NCI-H1417 (cell line): ENCODE results near the gene SP5.
"Not testable (repeated sequence)": the region's sequence is repeated elsewhere in the genome, so short reads cannot be mapped to it uniquely, and the experiment has no call there.

Experiments
- DNase-seq, 3 experiments: peaks; one replicate each; lab custom pipeline; 2025; lab: John Stamatoyannopoulos, UW

SP5 gene

DNA sequence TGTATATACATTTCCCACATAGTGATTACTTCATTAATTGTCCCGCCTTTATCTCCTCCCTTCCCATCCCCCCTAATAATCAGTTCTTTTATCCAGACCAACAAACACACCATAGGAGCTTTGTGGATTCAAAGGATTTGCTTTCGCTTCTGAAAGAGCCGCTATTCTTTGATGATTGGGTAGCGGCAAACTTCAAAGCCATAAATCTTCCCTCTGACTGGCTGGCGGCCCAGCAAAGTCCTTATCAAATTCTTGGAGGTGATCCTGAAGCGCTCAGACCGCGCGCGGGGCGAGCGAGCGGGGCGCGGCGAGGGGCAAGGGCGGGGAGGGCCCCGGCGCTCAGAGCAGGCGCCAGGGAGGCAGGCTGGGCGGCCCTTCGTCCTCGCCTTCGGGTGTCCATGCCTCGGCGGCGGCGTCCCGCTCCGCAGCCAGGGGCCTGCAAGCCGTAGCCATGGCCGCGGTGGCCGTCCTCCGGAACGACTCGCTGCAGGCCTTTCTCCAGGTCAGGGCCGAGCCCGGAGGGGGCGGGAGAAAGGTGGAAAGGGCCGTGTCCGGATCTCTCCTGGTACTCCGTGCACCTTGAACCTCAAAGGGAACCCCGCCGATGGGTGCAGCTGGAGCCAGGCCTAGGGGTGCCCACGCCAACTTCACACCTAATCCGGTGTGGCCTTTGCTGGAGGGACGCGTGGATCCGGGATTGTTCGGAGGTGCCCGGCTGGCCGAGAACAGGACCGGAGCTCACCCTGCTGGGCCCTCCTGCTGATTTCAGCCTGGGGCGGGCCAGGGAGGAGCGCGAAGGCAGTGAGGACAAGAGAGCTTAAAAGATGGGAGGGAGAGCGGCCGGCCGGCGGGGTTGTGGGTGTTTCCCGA, at the start of gene SP5:
Gene SP5, plus strand, starts transcription at position 276 of the 870 bp plus-strand sequence. Its CDS starts 176 bp downstream, at position 452.
- peak in 2 of 3 experiments; percentile 48 to 60 for DNase-seq

DNA sequence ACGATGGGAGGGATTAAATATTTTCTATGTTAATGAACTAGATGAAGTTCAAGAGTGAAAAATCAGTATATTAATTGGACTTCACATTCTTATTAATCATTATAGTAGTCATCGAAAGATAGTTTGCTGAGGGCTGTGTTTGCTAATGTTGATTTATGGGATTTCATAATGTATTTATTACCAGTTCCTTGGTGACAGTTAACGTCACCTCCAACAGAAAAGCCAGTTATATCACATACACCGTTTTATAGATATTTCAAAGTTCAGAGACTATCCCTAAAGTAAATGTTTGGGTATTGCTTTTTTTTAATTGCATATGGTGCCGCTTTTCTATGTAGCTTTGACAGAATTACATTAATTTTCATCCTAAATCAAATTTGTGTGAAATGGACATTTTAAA, 49.4 kb upstream of the SP5 start:
- no peak for DNase-seq

DNA sequence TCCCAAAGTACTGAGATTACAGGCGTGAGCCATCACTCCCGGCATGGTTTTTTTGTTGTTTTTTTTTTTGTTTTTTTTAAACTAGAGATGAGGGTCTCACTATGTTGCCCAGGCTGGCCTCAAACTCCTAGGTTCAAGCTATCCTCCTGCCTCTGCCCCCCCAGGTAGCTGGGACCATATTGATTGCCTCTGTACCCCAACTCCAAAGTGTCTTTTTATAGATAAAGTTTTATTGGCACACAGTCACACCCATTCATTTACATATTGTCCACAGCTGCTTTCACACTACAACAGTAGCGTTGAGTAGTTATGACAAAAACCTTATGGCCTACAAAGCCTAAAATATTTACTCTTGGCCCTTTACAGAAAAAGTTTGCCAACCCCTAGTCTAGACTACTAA, 45.2 kb upstream of the SP5 start:
- DNase-seq, result no peak

DNA sequence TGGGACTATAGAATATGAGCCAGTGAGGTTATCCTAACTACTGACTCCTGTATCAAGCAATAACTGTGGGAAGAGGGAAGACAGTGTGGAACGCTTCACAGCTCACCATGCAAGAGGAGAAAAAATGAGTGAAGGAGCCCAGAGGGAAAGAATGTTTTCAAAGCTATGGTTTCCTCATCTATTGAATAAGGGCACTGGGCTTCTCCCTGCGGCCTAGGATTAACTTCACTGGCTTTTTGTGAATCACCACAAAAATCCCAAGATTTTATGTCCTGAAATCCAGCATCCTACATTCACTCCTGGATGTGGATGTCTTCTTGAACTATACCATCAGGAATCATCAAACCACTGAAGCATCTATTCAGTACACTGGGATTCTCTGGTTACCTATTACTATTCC, 44.5 kb upstream of the SP5 start:
- DNase-seq, result no peak

DNA sequence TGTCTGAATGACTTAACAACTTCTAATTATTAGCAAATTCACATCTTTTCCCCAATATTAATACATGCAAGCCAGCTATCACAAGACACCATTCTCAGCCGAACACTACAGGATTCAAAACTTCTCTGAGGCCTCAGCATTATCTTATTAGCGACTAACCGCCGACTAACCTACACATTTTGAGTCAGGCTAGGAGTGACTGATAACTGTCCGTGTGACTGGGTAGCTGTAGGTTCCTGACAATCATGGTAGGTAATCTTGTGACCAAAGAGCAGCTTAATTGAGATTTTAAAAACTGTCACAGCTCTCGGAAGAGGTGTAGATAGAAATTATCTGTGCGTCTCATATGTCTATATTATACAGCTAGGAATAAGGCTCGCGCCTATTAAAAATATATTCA, 44.1 kb upstream of the SP5 start:
- DNase-seq, result no peak

DNA sequence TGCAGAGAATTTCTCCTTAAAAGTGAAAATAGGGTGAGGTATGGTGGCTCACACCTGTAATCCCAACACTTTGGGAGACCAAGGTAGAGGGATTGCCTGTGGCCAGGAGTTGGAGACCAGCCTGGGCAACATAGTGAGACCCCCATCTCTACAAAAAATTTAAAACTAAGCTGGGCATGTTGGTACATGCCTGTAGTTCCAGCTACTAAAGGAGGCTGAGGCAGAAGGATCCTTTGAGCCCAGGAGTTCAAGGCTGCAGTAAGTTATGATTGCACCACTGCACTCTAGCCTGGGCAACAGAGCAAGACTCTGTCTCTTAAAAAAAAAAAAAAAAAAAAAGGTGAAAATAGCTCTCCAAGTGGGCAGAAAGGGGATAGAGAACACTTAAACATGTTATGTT, 40.9 kb upstream of the SP5 start:
- not testable (repeated sequence) for DNase-seq

DNA sequence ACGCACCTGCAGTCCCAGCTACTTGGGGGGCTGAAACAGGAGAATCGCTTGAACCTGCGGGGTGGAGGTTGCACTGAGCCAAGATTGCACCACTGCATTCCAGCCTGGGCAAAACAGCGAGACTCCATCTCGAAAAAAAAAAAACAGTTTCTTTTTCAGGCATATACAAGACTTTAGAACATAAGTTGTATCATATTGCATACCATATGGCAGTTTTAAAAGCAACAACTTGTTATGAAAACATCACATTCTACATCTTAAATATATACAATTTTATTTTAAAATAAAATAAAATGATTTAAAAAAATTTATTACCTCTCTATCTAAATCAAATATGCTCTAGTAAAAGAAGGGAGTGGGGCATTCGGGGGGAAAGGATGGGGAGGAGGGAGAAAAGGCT, 39.4 kb upstream of the SP5 start:
- DNase-seq, result no peak

DNA sequence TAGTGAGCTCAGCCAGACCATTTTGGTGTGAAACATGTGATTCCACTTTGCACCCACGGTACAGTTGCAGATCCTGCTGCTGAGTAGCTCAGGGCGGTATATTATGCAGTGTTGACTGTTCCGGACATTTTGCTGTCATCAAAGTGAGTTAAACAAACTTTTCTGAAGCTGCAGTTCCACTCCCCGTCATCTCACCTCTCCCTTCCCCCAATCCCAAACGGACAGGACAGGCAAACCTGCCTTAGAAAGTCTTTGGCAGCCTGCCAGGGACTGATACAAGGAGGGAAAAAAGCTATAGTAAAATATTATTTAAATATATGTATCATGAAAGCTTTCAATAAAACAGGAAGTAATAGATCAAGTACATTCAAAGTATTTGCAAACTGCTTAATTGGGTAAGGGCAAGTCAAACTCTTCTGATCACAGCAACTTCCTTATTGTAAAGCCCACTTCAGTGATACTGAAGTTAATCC, 35.5 kb upstream of the SP5 start:
- DNase-seq, result peak in 2 of 3 experiments; percentile 0 to 7

DNA sequence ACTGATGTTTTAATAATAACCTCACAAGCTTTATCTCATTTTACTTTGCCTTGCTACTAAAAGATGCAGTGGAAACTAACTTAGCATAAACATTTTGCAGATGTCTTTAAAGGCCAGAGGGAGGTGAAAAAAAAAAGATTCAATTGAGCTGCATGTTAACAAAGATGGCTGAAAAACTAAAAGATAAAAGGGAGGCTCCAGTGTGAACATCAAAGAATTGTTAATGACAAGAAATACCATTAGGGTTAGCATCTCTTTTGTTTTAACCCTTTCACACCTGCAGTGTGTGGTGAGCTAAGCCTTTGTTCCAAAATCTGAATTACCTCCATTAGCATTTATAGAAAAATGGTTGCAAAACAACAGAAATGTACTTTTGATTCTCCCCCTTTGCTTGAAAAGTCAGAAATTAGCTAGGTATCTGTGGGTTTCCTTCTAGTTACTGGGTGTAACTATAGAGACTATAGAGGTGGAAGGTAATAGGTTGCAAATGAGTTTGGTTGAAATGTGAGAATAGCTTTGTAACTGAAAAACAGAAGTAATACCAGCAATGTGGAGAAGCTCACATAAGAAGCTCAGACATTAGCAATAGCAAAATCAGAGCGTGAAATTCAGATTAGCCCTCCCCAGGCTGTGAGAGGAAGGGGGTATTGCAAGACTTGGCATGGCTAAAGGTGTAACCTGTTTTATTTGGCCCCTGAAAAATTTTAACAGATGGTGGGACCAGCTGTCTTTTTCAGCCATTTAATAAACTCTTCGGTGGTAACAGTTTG, 34.8 kb upstream of the SP5 start:
- DNase-seq, result no peak

DNA sequence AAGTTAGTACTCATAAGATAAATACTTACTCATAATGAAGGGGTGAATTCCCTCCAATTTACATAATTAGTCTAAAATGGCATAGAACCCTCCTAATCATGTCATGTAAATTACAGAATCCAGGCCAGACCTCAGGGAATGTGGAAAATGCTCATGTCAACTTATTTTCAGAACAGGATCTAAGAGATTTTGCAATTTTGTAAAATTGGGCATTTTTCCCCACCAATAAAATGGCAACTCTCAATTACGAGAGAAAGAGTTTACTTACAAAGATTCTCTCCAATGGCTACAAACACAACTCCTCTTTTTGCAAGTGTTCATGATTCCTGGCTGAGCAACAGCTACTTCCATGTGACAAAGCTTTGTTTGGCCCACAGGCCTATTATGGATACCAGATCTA, 33.8 kb upstream of the SP5 start:
- DNase-seq, result no peak

DNA sequence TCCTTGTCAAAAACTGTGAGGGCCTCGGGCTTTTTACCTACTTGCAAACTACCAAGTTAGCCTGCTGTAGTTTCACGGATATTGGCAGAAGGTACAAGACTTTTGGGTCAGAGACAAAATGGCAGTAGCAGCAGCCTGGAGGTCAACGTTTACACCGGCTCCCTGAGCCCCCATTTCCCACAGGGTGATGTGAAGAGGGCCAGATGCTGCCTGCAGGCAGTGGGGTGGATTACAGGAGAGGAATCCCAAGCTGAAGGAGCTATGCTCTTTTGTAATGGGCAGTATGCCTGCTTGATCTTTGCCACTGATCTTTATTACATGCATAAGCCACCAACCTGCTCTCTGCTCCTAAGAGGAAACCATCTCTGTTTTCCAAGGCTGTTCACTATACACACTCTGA, 29.5 kb upstream of the SP5 start:
- no peak for DNase-seq

DNA sequence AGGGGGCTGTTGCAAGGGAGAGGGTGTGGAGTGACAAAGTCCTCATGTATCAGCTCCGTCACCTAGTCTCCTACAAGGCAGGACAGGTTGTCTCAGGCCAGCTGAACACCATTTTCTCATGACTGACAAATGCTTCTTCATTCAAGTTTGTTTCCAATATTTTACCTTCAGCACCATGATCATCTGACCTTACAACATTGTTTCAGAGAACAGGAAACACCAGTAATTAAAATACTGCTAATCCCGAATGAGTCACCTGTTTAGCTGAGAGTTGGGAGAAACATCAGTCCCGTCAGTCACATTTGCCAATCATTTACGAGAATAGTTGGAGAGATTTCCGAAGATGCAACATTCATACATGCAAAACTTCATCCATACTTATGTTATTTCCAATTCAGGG, 25.7 kb upstream of the SP5 start:
- DNase-seq, result no peak

DNA sequence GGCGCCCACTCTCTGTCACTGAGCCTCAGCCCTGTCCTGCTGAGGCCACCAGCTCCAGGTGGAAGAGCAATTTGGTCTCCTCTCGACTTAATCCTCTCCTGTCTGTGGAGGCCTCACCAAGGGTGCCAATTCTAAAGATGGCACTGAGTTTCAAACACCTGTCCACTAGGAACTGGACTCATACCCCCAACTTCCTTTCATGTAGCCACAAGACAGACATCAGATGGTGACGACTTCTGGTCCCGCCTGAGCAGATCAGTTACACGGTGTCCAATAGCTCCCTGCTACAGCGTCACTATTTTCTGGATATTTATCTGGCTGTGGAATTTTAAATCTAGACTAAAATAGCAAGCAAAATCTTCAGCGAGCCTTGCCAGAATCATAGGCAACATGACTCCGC, 24.5 kb upstream of the SP5 start:
- no peak for DNase-seq

DNA sequence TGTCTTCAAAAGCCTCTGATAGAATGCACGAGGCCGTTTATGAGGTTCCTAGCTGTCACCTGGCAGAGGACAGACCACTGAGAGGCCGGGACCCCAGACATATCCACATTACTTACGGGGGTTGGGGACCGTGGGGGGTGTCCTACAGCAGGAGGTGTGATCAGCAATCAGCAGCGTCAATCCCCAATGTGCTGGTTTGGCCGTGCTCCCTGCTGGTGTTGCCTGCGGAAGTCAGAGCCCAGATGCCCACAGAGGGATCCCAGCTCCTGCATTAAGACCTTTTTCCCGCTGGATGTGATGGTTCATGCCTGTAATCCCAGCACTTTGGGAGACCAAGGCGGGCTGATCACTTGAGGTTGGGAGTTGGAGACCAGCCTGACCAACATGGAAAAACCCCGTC, 20.8 kb upstream of the SP5 start:
- DNase-seq, result no peak

DNA sequence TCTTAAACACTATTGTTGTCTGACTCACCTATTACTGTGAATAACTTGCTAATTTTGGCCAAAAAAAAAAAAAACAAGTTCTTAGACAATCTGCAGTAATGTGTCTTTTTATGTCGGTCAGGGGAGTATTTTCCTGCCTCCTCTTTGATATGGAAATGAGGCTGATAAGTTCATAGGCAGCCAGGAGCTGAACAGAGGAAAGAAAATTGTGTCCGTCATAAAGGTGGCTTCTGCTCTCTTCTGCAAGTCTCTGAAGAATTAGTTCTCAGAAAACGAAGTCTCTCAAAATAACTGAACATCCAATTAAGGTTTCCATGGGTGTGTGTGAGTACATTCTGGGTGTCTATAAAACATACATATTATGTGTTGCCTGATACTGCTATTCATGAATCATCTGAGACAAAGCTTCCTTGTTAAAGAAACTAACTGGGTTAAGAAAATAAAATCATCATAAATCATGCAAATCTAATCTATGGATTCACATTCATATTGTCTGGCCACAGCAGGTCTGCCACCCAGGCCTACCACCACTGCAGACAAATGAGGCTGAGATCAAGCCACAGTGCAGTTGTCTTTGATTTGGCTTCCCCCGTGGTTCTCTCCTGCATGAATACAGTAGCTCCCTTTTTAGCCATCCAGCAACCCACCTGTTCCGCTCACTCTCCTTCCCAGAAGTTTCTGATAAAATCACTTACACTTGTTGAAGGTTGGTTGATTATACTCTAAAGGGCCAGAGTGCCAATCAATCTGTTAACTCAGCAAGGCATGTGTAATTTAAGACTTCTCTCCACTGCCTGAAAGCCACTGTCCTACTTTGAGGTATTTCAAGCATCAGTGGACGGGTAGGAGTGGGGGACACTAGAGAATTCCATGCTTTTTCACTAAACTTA, 19.4 kb upstream of the SP5 start:
- peak in 2 of 3 experiments; percentile 0 to 18 for DNase-seq

DNA sequence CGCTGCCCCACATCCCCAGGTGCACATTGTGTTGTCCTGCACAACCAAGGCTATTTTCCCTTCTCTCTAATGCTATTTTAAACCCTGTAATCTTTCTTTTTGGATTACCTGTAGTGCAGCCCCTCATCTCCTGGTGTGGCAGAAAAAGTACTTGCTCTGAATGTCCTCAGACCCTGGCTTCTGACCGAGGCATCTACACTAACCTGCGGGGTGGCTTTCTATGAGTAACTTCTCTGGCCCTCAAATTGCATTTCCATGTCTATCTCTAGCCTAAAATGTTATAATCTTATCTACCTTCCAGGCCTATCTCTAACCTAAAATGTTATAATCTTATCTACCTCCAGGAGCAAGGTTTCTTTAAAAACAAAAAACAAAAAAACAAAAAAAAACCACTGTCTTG, 18.2 kb upstream of the SP5 start:
- DNase-seq, result no peak

DNA sequence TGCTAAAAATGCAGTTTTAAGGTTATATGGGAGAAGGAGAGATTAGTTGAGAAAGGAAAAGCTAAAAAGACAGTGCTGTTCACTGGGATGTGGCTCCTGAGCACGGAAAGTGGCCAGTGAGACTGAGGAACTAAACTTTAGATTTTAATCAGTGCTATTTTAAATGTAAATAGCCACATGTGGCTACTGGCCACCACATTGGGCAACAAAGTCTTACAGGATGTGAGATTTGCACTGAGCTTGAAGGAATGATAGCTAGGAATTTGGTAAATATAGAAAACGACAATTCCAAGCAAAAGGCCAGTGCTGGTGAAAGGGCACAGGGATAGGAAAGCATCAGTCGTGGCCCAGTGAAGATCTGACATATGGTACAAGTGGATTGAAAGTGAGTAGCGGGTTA, 14.1 kb upstream of the SP5 start:
- no peak for DNase-seq

DNA sequence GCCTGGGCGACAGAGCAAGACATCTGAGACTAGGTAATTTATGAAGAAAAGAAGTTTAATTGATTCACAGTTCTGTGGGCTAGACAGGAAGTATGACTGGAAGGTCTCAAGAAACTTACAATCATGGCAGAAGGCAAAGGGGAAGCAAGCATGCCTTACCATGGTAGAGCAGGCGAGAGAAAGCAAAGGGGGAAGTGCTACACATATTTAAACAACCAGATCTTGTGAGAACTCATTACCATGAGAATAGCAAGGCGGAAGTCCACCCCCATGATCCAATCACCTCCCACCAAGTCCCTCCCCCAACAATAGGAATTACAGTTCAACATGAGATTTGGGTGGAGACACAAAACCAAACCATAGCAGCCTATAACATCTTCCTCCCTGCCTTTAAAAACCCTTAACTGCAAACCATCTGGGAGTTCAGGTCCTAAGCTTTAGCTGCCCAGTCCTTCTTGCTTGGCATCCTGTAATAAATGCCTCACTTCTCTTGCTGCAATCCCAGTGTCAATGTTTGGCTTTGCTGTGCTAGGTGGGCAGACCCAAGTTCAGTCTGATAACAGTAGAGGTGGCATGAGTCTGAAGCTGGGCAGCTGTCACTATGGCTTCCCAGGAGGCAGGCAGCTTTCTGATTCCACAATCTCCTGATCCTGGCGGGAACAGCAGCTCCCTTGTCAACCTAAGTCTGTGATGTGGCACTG, 11.2 kb upstream of the SP5 start:
- no peak for DNase-seq

DNA sequence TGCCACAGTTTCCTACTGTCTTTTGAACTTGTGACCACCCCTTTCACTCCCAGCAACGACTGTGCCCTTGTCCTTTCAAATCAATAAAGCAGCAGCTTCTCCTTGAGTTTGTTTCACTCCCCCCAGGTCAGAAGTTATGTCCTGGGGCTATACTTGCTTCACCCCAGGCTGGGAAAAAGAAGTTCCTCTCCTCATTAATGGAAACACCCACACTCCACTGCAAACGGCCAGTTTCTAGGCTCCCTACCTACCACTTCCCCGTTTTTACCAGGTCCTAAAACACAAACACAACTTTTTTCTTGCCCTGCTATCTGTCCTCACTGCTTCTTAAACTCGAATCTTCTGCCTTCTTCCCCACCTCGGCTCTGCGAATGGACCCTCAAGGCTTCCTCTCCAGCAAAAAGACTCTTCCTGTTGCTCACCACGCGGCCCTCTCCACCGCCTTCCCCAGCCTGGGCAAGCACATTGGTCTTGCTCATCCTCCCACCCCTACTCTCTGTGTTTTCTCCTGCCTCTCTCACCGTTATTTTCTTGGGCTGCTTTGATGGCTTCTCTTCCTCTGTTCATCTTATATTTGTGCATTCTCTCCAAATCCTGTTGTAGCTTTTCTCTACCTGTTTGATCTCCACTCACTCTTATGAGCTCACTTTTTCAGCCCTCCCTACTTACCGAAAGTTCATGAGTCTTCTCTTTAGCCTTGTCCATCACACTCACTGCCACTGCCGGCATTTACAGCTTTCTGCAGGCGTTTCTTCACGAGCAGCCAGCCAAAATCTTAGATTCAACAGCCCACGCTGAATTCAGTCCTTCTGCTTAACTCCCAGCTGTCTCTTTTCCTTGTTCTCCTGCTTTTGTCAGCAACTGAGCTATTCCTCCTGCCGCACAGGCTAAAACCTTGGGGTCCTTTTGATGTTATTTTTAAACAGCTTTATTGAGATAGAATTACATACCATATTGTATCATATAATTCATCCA, 7.0 kb upstream of the SP5 start:
- DNase-seq, result no peak

DNA sequence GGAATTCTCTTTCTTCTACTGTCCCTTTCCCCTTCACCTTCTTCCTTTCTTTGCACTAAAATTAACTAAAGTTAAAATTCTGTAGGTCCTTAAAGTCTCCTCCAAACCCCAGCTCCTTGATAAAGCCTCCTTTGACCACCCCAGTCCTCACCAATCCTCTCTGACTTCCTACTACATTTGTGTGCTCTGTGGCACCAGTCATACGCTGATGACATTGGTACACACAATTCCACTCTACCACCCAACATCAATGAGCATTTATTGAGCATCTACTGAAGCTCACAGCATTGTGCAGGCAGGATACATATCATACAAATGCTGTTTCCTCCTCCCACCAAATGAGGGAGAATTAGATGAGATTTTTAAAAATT, 4.5 kb upstream of the SP5 start:
- no peak for DNase-seq
